Measurements from ENCODE around the gene MAST4.

Gene MAST4

DNA sequence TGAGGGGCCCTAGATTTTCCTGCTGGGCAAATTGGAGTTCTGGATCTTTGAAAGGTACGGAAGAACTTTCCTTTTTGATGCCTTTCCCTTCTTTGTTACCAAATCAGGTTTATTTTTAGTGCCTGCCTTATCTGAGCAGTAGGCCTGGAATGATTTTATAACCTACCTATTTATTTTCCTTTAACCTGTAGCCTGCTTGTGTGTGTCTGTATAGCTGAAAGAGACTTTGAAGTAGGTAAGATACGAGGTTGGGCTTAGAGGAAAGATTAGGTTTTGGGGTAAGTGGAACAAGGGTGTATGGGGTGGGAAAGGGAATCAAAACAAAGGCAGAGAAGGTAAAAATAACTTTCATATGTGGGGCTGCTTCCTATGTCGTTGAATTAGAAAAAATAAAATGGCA is 389.2 kb downstream of the MAST4 start:
- Histone ChIP-seq H3K9me3 (ENCODE audit: control insufficient read depth in 5 of 5, low read length in 5 of 5) (no peaks in the 10 kb centered on the region), H3K27ac (ENCODE audit: low read depth, low read length) (no peak overlapping the region), H3K4me1 (ENCODE audit: control insufficient read depth in 5 of 5, insufficient read depth in 5 of 5, low read length in 5 of 5) (peaks cover 0 to 27% (median 14%) of the 10 kb centered on the region in 5 donors), H3K27me3 (ENCODE audit: control insufficient read depth in 5 of 5, insufficient read depth in 4 of 5, low read length in 5 of 5) (no peaks in the 10 kb centered on the region), H3K36me3 (ENCODE audit: control insufficient read depth in 5 of 5, insufficient read depth in 5 of 5, low read length in 5 of 5) (no peaks in the 10 kb centered on the region), H3K9ac (ENCODE audit: low read length in 5 of 5) (no peak overlapping the region), H3K4me3 (ENCODE audit: low read depth in 1 of 5, low read length in 5 of 5) (no peak overlapping the region)

DNA sequence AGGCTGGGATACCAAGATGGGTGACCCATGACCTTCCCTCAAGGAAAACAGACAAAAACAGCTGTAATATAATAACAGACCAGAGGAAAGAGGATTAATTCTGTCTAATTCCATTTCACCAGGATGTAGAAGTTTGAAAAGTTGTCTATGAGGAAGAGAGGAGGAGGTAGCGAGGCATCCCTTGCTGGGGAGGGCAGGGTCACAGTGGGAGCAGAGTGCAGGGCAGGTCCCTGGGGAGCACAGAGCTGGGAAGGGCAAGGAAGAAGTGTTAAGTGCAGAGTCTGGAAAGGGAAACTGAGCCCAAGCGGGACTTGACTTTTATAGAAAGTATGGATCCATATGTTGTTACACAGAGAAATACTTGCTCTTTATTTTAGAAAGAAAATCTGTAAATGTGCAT is 389.8 kb downstream of the MAST4 start:
- no peak overlapping the region for H3K4me3 ChIP-seq (ENCODE audit: low read depth in 1 of 5, low read length in 5 of 5)
- H3K27me3 ChIP-seq (ENCODE audit: control insufficient read depth in 5 of 5, insufficient read depth in 4 of 5, low read length in 5 of 5): no peaks in the 10 kb centered on the region
- no peak overlapping the region for H3K9ac ChIP-seq (ENCODE audit: low read length in 5 of 5)
- H3K4me1 ChIP-seq (ENCODE audit: control insufficient read depth in 5 of 5, insufficient read depth in 5 of 5, low read length in 5 of 5): peaks cover 0 to 24% (median 14%) of the 10 kb centered on the region in 5 donors
- H3K36me3 ChIP-seq (ENCODE audit: control insufficient read depth in 5 of 5, insufficient read depth in 5 of 5, low read length in 5 of 5): no peaks in the 10 kb centered on the region
- H3K9me3 ChIP-seq (ENCODE audit: control insufficient read depth in 5 of 5, low read length in 5 of 5): no peaks in the 10 kb centered on the region
- H3K27ac ChIP-seq (ENCODE audit: low read depth, low read length): no peak overlapping the region

DNA sequence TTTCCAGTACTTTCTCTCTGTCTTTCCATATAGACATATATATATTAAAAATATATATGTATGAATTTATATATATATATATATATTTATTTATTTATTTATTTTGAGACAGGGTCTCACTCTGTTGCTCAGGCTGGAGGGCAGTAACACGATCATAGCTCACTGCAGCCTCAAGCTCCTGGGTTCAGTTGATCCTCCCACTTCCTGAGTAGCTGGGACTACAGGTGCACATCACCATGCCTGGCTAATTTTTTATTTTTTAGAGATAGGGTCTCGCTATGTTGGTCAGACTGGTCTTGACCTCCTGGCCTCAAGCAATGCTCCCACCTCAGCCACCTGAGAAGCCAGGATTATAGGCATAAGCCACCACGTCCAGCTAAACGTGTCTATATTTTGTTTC is 390.3 kb downstream of the MAST4 start:
- H3K9ac ChIP-seq (ENCODE audit: low read length in 5 of 5): no peak overlapping the region
- H3K4me3 ChIP-seq (ENCODE audit: low read depth in 1 of 5, low read length in 5 of 5): no peak overlapping the region
- no peaks in the 10 kb centered on the region for H3K27me3 ChIP-seq (ENCODE audit: control insufficient read depth in 5 of 5, insufficient read depth in 4 of 5, low read length in 5 of 5)
- no peak overlapping the region for H3K27ac ChIP-seq (ENCODE audit: low read depth, low read length)
- no peaks in the 10 kb centered on the region for H3K36me3 ChIP-seq (ENCODE audit: control insufficient read depth in 5 of 5, insufficient read depth in 5 of 5, low read length in 5 of 5)
- no peaks in the 10 kb centered on the region for H3K9me3 ChIP-seq (ENCODE audit: control insufficient read depth in 5 of 5, low read length in 5 of 5)
- H3K4me1 ChIP-seq (ENCODE audit: control insufficient read depth in 5 of 5, insufficient read depth in 5 of 5, low read length in 5 of 5): peaks cover 0 to 18% (median 10%) of the 10 kb centered on the region in 5 donors

DNA sequence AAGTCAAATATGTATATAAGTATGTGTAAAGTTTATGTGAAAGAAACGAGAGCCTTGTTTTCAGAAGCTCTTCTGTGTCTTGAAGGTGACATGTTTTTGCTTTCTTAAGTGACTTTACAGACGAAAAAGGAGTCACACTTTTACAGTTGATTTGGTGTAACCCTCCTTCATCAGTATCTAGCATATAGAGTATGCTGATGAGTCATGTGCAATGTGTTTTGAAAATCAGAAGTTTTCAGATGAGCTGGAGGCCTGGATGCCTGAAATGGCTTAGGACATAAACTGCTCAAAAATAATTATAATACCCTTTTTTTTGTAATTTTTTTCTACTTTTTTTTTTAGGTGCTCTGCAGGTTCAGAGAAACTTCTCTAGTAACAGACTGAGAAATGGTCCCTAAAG is 390.9 kb downstream of the MAST4 start:
- H3K4me3 ChIP-seq (ENCODE audit: low read depth in 1 of 5, low read length in 5 of 5): no peak overlapping the region
- no peak overlapping the region for H3K27ac ChIP-seq (ENCODE audit: low read depth, low read length)
- H3K27me3 ChIP-seq (ENCODE audit: control insufficient read depth in 5 of 5, insufficient read depth in 4 of 5, low read length in 5 of 5): no peaks in the 10 kb centered on the region
- peaks cover 0 to 13% (median 5%) of the 10 kb centered on the region in 5 donors for H3K4me1 ChIP-seq (ENCODE audit: control insufficient read depth in 5 of 5, insufficient read depth in 5 of 5, low read length in 5 of 5)
- H3K9ac ChIP-seq (ENCODE audit: low read length in 5 of 5): no peak overlapping the region
- no peaks in the 10 kb centered on the region for H3K36me3 ChIP-seq (ENCODE audit: control insufficient read depth in 5 of 5, insufficient read depth in 5 of 5, low read length in 5 of 5)
- no peaks in the 10 kb centered on the region for H3K9me3 ChIP-seq (ENCODE audit: control insufficient read depth in 5 of 5, low read length in 5 of 5)

DNA sequence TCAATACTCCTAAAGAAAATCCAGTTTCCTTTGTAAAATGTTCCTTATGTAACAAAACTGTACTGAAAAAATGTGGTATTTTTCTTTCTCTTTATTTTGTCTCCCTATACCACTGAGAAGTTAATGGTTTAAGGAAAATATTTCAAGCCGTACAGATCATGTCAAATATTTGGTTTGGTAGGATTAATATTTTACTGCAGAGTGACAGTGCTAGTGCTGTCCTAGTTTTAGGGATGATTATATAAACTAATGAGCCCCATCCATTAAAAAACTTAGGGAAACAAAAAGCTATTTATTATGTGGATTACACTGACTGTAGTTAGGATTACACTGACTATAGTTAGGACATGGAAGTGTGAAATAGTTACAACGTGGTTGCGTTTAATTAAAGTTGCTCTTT is 391.3 kb downstream of the MAST4 start:
- Histone ChIP-seq H3K27ac (ENCODE audit: low read depth, low read length) (no peak overlapping the region), H3K36me3 (ENCODE audit: control insufficient read depth in 5 of 5, insufficient read depth in 5 of 5, low read length in 5 of 5) (no peaks in the 10 kb centered on the region), H3K27me3 (ENCODE audit: control insufficient read depth in 5 of 5, insufficient read depth in 4 of 5, low read length in 5 of 5) (no peaks in the 10 kb centered on the region), H3K4me3 (ENCODE audit: low read depth in 1 of 5, low read length in 5 of 5) (no peak overlapping the region), H3K9ac (ENCODE audit: low read length in 5 of 5) (no peak overlapping the region), H3K4me1 (ENCODE audit: control insufficient read depth in 5 of 5, insufficient read depth in 5 of 5, low read length in 5 of 5) (peaks cover 0 to 10% (median 7%) of the 10 kb centered on the region in 5 donors), H3K9me3 (ENCODE audit: control insufficient read depth in 5 of 5, low read length in 5 of 5) (no peaks in the 10 kb centered on the region)

DNA sequence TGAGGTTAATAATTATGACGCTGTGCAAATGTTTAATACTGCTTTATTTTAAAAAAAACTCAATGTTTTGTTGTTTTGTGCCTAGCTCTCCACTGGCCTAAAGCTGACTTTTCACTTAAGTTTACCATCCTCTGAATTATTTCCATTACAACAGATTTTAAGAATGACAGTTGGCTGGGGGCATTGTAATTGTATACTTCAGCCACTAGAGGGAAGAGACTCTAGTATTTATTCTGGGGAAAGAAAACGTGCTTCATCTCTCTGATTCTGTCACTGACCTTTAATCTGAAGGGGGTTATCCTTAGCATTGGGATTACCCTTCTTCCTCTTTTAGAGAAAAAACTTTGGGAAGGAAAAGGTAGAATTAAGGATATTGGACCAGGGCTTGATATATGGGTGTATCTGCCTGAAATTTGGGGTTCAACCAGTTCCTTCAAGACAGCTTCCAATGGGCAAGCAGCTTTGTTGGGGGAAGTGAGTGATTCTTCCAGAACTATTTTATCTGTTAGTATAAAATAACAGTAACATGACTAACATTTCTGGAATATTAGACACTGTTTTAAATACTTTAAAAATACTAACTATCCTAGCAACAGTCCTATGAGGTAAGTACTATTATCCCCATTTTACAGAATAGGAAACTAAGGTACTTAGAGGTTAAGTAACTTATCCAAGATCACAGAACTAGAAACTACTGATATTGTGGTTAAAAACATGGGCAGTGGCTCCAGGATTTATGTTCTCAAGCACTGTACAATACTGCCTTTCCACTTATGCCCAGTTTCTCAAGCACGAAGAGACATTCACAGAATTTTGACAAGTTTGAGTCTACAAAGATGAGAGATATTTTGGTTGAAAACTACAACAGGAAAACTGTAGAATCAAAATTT is 392.0 kb downstream of the MAST4 start:
- no peaks in the 10 kb centered on the region for H3K36me3 ChIP-seq (ENCODE audit: control insufficient read depth in 5 of 5, insufficient read depth in 5 of 5, low read length in 5 of 5)
- no peaks in the 10 kb centered on the region for H3K9me3 ChIP-seq (ENCODE audit: control insufficient read depth in 5 of 5, low read length in 5 of 5)
- no peak overlapping the region for H3K9ac ChIP-seq (ENCODE audit: low read length in 5 of 5)
- no peak overlapping the region for H3K4me3 ChIP-seq (ENCODE audit: low read depth in 1 of 5, low read length in 5 of 5)
- peaks cover 0 to 13% (median 10%) of the 10 kb centered on the region in 5 donors for H3K4me1 ChIP-seq (ENCODE audit: control insufficient read depth in 5 of 5, insufficient read depth in 5 of 5, low read length in 5 of 5)
- no peaks in the 10 kb centered on the region for H3K27me3 ChIP-seq (ENCODE audit: control insufficient read depth in 5 of 5, insufficient read depth in 4 of 5, low read length in 5 of 5)
- H3K27ac ChIP-seq (ENCODE audit: low read depth, low read length): no peak overlapping the region

DNA sequence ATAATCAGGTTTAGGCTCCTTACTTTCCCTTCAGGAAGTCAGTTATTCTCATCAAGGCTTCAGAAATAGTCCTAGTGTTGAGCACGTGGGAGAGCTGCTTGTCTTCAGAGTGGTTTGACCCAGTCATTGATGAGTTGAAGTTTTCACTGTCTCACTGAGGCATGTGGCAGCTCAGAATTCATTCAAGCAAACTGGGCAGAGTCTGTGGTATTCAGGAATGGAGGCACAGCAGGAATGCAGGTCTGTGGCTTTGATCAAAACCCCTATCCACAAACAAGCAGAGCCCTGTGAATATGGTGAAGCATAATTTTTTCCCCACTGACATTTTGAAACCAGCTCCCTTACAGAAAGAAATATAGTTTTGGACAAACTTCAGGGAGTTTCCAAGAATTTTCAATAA is 393.1 kb downstream of the MAST4 start:
- H3K4me3 ChIP-seq (ENCODE audit: low read depth in 1 of 5, low read length in 5 of 5): no peak overlapping the region
- peaks cover 0 to 13% (median 10%) of the 10 kb centered on the region in 5 donors for H3K4me1 ChIP-seq (ENCODE audit: control insufficient read depth in 5 of 5, insufficient read depth in 5 of 5, low read length in 5 of 5)
- no peak overlapping the region for H3K9ac ChIP-seq (ENCODE audit: low read length in 5 of 5)
- no peaks in the 10 kb centered on the region for H3K27me3 ChIP-seq (ENCODE audit: control insufficient read depth in 5 of 5, insufficient read depth in 4 of 5, low read length in 5 of 5)
- H3K9me3 ChIP-seq (ENCODE audit: control insufficient read depth in 5 of 5, low read length in 5 of 5): no peaks in the 10 kb centered on the region
- H3K36me3 ChIP-seq (ENCODE audit: control insufficient read depth in 5 of 5, insufficient read depth in 5 of 5, low read length in 5 of 5): no peaks in the 10 kb centered on the region
- H3K27ac ChIP-seq (ENCODE audit: low read depth, low read length): no peak overlapping the region

DNA sequence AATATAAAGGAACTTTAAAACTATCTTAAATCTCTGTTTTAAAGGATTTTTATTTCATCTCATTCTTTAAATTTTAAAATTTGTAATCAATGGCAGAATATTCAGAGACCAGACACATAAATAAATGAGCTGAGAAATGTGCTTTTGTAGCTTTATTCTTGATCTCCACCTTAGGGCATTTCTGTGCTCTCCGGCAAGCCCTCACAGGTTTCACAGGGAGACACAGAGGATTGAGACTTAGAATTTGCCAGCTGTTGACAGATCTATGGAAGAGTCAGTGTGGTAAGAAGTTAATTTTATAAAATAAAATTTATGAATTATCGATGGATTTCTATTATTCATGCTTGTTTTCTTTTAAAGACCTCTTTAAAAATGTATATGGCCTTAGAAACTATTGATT is 393.6 kb downstream of the MAST4 start:
- Histone ChIP-seq H3K27me3 (ENCODE audit: control insufficient read depth in 5 of 5, insufficient read depth in 4 of 5, low read length in 5 of 5) (no peaks in the 10 kb centered on the region), H3K36me3 (ENCODE audit: control insufficient read depth in 5 of 5, insufficient read depth in 5 of 5, low read length in 5 of 5) (no peaks in the 10 kb centered on the region), H3K9ac (ENCODE audit: low read length in 5 of 5) (no peak overlapping the region), H3K4me1 (ENCODE audit: control insufficient read depth in 5 of 5, insufficient read depth in 5 of 5, low read length in 5 of 5) (peaks cover 0 to 13% (median 10%) of the 10 kb centered on the region in 5 donors), H3K27ac (ENCODE audit: low read depth, low read length) (no peak overlapping the region), H3K4me3 (ENCODE audit: low read depth in 1 of 5, low read length in 5 of 5) (no peak overlapping the region), H3K9me3 (ENCODE audit: control insufficient read depth in 5 of 5, low read length in 5 of 5) (no peaks in the 10 kb centered on the region)

DNA sequence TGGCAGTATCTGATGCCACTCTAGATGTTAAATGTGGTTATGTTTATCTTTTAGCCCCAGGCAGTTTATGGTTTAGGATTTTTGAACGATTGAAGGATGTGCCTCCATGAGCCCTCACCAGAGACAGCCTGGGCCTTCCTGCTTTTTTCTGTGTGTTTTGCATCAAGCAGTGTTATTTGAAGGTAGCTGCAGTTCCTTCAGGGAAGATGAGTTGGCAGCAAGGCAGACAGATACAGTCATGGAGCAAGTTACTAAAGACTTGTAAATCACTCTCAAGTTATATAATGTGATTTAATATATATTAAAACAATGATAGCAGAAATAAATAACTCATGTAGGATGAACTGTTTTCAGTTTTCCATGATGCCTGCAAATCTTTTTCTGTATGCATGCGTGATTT is 395.6 kb downstream of the MAST4 start:
- H3K27ac ChIP-seq (ENCODE audit: low read depth, low read length): no peak overlapping the region
- no peaks in the 10 kb centered on the region for H3K27me3 ChIP-seq (ENCODE audit: control insufficient read depth in 5 of 5, insufficient read depth in 4 of 5, low read length in 5 of 5)
- no peak overlapping the region for H3K9ac ChIP-seq (ENCODE audit: low read length in 5 of 5)
- H3K4me1 ChIP-seq (ENCODE audit: control insufficient read depth in 5 of 5, insufficient read depth in 5 of 5, low read length in 5 of 5): peaks cover 0 to 13% (median 10%) of the 10 kb centered on the region in 5 donors
- no peak overlapping the region for H3K4me3 ChIP-seq (ENCODE audit: low read depth in 1 of 5, low read length in 5 of 5)
- H3K9me3 ChIP-seq (ENCODE audit: control insufficient read depth in 5 of 5, low read length in 5 of 5): no peaks in the 10 kb centered on the region
- no peaks in the 10 kb centered on the region for H3K36me3 ChIP-seq (ENCODE audit: control insufficient read depth in 5 of 5, insufficient read depth in 5 of 5, low read length in 5 of 5)

DNA sequence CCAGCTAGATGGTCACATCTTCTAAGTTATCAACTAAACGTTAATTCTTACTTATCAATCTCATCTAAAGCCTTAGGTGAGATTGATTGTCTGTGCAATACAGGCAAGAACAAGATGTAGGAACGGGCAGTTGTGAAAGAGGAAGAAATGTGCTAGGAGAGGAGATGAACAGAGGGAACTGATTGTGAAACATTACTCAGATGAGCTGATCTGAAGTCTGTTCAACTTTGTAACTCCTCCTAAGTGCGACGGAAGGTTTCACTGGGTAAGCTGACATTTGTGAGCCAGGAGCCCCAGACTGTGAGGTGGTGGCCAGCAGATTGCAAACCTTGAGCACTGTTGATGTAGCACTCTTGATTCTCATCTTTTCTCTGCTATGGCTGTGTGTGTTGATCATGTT is 396.4 kb downstream of the MAST4 start:
- H3K27me3 ChIP-seq (ENCODE audit: control insufficient read depth in 5 of 5, insufficient read depth in 4 of 5, low read length in 5 of 5): no peaks in the 10 kb centered on the region
- no peaks in the 10 kb centered on the region for H3K9me3 ChIP-seq (ENCODE audit: control insufficient read depth in 5 of 5, low read length in 5 of 5)
- H3K4me3 ChIP-seq (ENCODE audit: low read depth in 1 of 5, low read length in 5 of 5): no peak overlapping the region
- peak overlapping the region; percentile 3 for H3K27ac ChIP-seq (ENCODE audit: low read depth, low read length)
- H3K9ac ChIP-seq (ENCODE audit: low read length in 5 of 5): no peak overlapping the region
- peaks cover 0 to 12% (median 10%) of the 10 kb centered on the region in 5 donors for H3K4me1 ChIP-seq (ENCODE audit: control insufficient read depth in 5 of 5, insufficient read depth in 5 of 5, low read length in 5 of 5)
- no peaks in the 10 kb centered on the region for H3K36me3 ChIP-seq (ENCODE audit: control insufficient read depth in 5 of 5, insufficient read depth in 5 of 5, low read length in 5 of 5)
